ENCODE results near the gene ADSS2.

DNA sequence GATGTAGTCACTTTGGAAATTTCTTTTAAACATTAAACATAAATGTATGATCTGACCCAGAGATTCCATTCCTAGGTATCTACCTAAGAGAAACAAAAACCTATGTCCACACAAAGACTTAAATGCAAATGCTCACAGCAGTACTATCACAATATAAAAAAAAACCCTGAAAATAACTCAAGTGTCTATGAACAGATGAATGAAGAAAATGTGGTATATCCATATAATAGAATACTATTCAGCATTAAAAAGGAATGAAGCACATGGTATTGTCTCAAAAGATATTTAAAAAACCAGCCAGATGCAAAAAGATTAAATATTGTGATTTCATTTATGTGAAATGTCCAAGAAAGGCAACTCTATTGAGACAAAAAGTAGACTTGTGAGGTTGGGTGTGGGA, 48.3 kb downstream of the ADSS2 start:
- TF ChIP-seq, protein P1, sequence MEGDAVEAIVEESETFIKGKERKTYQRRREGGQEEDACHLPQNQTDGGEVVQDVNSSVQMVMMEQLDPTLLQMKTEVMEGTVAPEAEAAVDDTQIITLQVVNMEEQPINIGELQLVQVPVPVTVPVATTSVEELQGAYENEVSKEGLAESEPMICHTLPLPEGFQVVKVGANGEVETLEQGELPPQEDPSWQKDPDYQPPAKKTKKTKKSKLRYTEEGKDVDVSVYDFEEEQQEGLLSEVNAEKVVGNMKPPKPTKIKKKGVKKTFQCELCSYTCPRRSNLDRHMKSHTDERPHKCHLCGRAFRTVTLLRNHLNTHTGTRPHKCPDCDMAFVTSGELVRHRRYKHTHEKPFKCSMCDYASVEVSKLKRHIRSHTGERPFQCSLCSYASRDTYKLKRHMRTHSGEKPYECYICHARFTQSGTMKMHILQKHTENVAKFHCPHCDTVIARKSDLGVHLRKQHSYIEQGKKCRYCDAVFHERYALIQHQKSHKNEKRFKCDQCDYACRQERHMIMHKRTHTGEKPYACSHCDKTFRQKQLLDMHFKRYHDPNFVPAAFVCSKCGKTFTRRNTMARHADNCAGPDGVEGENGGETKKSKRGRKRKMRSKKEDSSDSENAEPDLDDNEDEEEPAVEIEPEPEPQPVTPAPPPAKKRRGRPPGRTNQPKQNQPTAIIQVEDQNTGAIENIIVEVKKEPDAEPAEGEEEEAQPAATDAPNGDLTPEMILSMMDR (IDR thresholded peaks at IDR 0.05): no peak
- TF ChIP-seq POLR2A (IDR thresholded peaks at IDR 0.05): no peak

All from heart left ventricle (tissue), 13 donors.